GM10248 (cell line): Measurements from ENCODE around the gene ANKRD13D.

Experiments
- CTCF ChIA-PET: fragments of 300-600 bp; sonication (Branson Sonifier 250); formaldehyde crosslinking; extraction: SDS; loops from one replicate; lab custom pipeline; 2021; ENCODE audit warnings: antibody characterized with exemption; lab: Yijun Ruan, JAX
- POLR2A ChIA-PET: fragments of 350-650 bp; sonication (Branson Sonifier 250); formaldehyde crosslinking; extraction: SDS; loops from one replicate; lab custom pipeline; 2020; ENCODE audit warnings: antibody characterized with exemption; lab: Yijun Ruan, JAX
- DNase-seq: peaks from one replicate; pipeline ENCODE4 v3.0.0; 2012; ENCODE audit errors: extremely low spot score
- TF ChIP-seq, protein P1 (sequence below): IDR thresholded peaks from 2 replicates; pipeline ENCODE4 v1.5.1; 2012; ENCODE audit warnings: mild to moderate bottlenecking, low read depth; ENCODE audit errors: extremely low read depth, missing control alignments, control extremely low read depth

ANKRD13D gene

GRCh38 chr11:67295846-67296245 lies 6.7 kb downstream of the ANKRD13D start:
- ChIA-PET POLR2A (no interaction called here), CTCF (interaction anchor here (0.7 to 2.1 kb wide), 2 partner anchors 15 to 21 kb away, joined by 3 to 9 read pairs; no protein-coding TSS in a partner anchor)
- TF ChIP-seq, protein P1, sequence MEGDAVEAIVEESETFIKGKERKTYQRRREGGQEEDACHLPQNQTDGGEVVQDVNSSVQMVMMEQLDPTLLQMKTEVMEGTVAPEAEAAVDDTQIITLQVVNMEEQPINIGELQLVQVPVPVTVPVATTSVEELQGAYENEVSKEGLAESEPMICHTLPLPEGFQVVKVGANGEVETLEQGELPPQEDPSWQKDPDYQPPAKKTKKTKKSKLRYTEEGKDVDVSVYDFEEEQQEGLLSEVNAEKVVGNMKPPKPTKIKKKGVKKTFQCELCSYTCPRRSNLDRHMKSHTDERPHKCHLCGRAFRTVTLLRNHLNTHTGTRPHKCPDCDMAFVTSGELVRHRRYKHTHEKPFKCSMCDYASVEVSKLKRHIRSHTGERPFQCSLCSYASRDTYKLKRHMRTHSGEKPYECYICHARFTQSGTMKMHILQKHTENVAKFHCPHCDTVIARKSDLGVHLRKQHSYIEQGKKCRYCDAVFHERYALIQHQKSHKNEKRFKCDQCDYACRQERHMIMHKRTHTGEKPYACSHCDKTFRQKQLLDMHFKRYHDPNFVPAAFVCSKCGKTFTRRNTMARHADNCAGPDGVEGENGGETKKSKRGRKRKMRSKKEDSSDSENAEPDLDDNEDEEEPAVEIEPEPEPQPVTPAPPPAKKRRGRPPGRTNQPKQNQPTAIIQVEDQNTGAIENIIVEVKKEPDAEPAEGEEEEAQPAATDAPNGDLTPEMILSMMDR = no peak
- DNase-seq = no peak

DNA sequence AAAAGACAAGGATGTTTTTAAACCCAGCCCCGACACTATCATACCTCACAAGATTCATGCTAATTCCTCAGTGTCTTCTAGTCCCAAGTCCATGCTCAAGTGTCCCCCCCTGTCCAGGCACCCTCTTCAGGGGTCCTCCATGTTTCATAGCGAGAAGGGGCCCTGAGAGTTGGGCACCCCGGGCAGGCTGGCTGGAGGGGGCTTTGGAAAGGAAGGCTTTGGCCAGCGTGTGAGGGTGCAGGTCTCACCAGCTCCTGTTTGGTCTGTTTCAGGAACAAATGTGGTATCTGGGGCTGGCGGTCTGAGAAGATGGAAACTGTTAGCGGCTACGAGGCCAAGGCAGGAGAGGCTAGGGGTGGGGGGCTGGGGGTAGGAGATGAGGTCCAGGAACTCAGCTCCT lies 9.7 kb downstream of the ANKRD13D start:
- POLR2A ChIA-PET = interaction anchor here (0.5 kb wide), 1 partner anchor 30 kb away, joined by 8 read pairs; no protein-coding TSS in a partner anchor
- no peak for DNase-seq
- TF ChIP-seq, protein P1 = no peak
- CTCF ChIA-PET = interaction anchor here (1.4 to 3.5 kb wide), 4 partner anchors 9 to 83 kb away, joined by 4 to 20 read pairs (median 8); partner anchors contain the start of gene ANKRD13D

DNA sequence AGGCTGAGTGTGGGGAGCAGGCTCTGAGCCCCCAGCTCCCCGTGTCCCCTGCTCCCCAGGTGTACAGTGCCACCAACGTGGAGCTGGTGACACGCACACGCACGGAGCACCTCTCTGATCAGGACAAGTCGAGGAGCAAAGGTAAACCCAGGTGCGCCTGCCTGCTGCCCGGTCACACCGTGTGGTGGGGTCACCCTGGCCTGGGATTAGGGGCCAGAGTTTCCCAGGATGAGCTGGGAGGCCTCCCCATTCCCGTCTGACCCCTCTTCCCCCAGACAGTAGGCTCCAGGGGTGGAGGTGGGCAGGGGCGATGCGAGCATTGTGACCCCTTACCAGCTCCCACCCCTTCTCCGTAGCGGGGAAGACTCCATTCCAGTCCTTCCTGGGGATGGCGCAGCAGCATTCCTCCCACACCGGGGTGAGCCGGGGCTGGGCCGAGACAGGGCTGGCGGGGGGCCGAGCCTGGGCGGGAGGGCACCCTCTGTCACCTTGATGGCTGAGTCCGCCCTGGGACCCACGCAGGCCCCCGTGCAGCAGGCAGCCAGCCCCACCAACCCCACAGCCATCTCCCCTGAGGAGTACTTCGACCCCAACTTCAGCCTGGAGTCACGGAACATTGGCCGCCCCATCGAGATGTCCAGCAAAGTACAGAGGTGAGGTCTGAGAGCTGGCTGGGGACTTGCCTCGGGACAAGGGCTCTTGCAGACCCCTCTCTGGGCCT lies 10.5 kb downstream of the ANKRD13D start:
- CTCF ChIA-PET = interaction anchor here (2.1 to 3.5 kb wide), 3 partner anchors 10 to 82 kb away, joined by 7 to 20 read pairs (median 8); partner anchors contain the start of gene ANKRD13D

GRCh38 chr11:67300256-67300755 lies 11.2 kb downstream of the ANKRD13D start:
- ChIA-PET POLR2A (no interaction called here), CTCF (interaction anchor here (1.0 to 3.5 kb wide), 4 partner anchors 14 to 81 kb away, joined by 4 to 20 read pairs (median 8); no protein-coding TSS in a partner anchor)
- DNase-seq = no peak
- TF ChIP-seq, protein P1 = no peak

More for the DNA sequence above, 10.5 kb downstream of the ANKRD13D start:
- TF ChIP-seq, protein P1 = no peak
- DNase-seq = no peak
- POLR2A ChIA-PET = no interaction called here

DNA sequence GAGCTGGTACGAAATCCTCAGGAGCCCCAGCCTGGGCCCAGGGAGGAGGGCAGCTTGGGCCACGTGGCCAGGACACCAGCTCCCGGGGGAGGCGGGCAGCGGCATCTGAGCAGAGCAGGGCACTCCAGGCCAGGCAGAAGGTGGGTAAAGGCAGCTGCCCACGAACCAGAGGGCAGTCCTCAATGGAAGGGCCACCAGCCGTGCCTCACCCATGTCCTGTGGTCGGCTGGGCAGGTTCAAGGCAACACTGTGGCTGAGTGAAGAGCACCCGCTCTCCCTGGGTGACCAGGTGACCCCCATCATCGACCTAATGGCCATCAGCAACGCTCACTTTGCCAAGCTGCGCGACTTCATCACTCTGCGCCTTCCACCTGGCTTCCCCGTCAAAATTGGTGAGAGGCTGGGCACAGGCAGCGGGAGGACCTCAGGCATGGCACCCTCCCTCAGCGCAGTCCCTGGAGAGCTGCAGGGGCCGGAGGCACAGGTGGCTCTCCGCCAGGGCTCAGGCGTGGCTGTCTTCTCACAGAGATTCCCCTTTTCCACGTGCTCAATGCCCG lies 11.7 kb downstream of the ANKRD13D start:
- DNase-seq = no peak
- ChIA-PET CTCF (interaction anchor here (0.8 to 3.5 kb wide), 4 partner anchors 9 to 50 kb away, joined by 4 to 20 read pairs (median 6); no protein-coding TSS in a partner anchor), POLR2A (no interaction called here)
- TF ChIP-seq, protein P1 = no peak

DNA sequence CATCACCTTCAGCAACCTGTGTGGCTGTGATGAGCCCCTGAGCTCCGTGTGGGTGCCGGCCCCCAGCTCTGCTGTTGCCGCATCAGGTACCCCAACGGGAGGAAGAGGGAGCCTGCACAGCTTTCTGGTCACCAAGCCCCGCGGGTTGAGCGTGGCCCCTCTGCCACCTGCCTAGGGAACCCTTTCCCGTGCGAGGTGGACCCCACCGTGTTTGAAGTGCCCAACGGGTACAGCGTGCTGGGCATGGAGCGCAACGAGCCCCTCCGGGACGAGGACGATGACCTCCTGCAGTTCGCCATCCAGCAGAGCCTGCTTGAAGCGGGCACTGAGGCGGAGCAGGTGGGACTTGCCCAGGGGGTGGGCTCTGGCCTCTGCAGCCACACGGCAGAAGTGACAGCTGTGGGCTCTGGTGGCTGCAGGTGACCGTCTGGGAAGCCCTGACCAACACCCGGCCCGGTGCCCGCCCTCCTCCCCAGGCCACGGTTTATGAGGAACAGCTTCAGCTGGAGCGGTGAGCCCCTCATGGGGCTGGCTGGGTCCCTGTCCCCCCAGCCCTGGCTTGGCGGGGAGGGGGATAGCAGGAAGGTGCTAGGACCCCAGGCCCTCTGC lies 12.3 kb downstream of the ANKRD13D start:
- ChIA-PET POLR2A (no interaction called here), CTCF (interaction anchor here (0.8 to 3.5 kb wide), 5 partner anchors 9 to 50 kb away, joined by 4 to 20 read pairs (median 5); no protein-coding TSS in a partner anchor)
- TF ChIP-seq, protein P1 = no peak
- DNase-seq = no peak
